NCI-H2029 treated with DMSO at 0.1 percent for 48 hours (cell line): ENCODE results near the gene ZC3H18.

Source experiments
- DNase-seq: peaks from one replicate; lab custom pipeline; 2025; lab: John Stamatoyannopoulos, UW

Gene ZC3H18

GRCh38 chr16:88681084-88681680 is 111.0 kb downstream of the ZC3H18 start:
- no peak for DNase-seq
